ENCODE data around the gene WDFY3.

- TF ChIP-seq, protein P1, sequence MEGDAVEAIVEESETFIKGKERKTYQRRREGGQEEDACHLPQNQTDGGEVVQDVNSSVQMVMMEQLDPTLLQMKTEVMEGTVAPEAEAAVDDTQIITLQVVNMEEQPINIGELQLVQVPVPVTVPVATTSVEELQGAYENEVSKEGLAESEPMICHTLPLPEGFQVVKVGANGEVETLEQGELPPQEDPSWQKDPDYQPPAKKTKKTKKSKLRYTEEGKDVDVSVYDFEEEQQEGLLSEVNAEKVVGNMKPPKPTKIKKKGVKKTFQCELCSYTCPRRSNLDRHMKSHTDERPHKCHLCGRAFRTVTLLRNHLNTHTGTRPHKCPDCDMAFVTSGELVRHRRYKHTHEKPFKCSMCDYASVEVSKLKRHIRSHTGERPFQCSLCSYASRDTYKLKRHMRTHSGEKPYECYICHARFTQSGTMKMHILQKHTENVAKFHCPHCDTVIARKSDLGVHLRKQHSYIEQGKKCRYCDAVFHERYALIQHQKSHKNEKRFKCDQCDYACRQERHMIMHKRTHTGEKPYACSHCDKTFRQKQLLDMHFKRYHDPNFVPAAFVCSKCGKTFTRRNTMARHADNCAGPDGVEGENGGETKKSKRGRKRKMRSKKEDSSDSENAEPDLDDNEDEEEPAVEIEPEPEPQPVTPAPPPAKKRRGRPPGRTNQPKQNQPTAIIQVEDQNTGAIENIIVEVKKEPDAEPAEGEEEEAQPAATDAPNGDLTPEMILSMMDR (CRISPR knock-in tag; IDR thresholded peaks at IDR 0.05) = no peak
- no peak for TF ChIP-seq CEBPB (IDR thresholded peaks at IDR 0.05; ENCODE audit: borderline replicate concordance, low read depth, low read length)
- no peak for TF ChIP-seq ZNF746 (CRISPR knock-in tag; IDR thresholded peaks at IDR 0.05)
- no peak for TF ChIP-seq NFYB (CRISPR knock-in tag; IDR thresholded peaks at IDR 0.05)
- TF ChIP-seq, protein P2, sequence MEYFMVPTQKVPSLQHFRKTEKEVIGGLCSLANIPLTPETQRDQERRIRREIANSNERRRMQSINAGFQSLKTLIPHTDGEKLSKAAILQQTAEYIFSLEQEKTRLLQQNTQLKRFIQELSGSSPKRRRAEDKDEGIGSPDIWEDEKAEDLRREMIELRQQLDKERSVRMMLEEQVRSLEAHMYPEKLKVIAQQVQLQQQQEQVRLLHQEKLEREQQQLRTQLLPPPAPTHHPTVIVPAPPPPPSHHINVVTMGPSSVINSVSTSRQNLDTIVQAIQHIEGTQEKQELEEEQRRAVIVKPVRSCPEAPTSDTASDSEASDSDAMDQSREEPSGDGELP (IDR thresholded peaks at IDR 0.05; ENCODE audit: borderline replicate concordance, low read depth) = no peak
- TF ChIP-seq ZSCAN29 (CRISPR knock-in tag; conservative IDR thresholded peaks at IDR 0.05) = no peak
- TF ChIP-seq JUN (CRISPR knock-in tag; IDR thresholded peaks at IDR 0.05) = no peak
- TF ChIP-seq SNRNP70 (IDR thresholded peaks at IDR 0.05; ENCODE audit: low read depth, low read length) = no peak
- no peak for TF ChIP-seq KLF15 (CRISPR knock-in tag; IDR thresholded peaks at IDR 0.05; ENCODE audit: borderline replicate concordance)
- TF ChIP-seq SMC3 (IDR thresholded peaks at IDR 0.05; ENCODE audit: low read length) = no peak
- TF ChIP-seq CBX1 (IDR thresholded peaks at IDR 0.05; ENCODE audit: low read depth) = no peak
- no peak for TF ChIP-seq ZFP41 (CRISPR knock-in tag; IDR thresholded peaks at IDR 0.05; ENCODE audit: borderline replicate concordance)
Observed at GRCh38 chr4:84878090-84878489, 88.4 kb downstream of the WDFY3 start.
